ENCODE measurements around the gene EIF4G3. TPM values are rescaled to one million over a fixed set of nuclear protein-coding genes. Genes with fewer than 3 reads are reported as not detected.

EIF4G3 gene, protein sequence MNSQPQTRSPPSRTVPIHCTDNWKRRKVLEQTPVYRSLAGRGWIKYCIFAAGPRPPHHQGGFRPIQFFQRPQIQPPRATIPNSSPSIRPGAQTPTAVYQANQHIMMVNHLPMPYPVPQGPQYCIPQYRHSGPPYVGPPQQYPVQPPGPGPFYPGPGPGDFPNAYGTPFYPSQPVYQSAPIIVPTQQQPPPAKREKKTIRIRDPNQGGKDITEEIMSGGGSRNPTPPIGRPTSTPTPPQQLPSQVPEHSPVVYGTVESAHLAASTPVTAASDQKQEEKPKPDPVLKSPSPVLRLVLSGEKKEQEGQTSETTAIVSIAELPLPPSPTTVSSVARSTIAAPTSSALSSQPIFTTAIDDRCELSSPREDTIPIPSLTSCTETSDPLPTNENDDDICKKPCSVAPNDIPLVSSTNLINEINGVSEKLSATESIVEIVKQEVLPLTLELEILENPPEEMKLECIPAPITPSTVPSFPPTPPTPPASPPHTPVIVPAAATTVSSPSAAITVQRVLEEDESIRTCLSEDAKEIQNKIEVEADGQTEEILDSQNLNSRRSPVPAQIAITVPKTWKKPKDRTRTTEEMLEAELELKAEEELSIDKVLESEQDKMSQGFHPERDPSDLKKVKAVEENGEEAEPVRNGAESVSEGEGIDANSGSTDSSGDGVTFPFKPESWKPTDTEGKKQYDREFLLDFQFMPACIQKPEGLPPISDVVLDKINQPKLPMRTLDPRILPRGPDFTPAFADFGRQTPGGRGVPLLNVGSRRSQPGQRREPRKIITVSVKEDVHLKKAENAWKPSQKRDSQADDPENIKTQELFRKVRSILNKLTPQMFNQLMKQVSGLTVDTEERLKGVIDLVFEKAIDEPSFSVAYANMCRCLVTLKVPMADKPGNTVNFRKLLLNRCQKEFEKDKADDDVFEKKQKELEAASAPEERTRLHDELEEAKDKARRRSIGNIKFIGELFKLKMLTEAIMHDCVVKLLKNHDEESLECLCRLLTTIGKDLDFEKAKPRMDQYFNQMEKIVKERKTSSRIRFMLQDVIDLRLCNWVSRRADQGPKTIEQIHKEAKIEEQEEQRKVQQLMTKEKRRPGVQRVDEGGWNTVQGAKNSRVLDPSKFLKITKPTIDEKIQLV (N-terminal part only)
- 65.5 and 72.0 TPM in 2 replicates for total RNA-seq (2021)
- long read RNA-seq, partial matches to known transcripts = 28 of 37 reads
- long read RNA-seq, other reads (novel, unspliced or antisense) = 9 of 37 reads

DNA sequence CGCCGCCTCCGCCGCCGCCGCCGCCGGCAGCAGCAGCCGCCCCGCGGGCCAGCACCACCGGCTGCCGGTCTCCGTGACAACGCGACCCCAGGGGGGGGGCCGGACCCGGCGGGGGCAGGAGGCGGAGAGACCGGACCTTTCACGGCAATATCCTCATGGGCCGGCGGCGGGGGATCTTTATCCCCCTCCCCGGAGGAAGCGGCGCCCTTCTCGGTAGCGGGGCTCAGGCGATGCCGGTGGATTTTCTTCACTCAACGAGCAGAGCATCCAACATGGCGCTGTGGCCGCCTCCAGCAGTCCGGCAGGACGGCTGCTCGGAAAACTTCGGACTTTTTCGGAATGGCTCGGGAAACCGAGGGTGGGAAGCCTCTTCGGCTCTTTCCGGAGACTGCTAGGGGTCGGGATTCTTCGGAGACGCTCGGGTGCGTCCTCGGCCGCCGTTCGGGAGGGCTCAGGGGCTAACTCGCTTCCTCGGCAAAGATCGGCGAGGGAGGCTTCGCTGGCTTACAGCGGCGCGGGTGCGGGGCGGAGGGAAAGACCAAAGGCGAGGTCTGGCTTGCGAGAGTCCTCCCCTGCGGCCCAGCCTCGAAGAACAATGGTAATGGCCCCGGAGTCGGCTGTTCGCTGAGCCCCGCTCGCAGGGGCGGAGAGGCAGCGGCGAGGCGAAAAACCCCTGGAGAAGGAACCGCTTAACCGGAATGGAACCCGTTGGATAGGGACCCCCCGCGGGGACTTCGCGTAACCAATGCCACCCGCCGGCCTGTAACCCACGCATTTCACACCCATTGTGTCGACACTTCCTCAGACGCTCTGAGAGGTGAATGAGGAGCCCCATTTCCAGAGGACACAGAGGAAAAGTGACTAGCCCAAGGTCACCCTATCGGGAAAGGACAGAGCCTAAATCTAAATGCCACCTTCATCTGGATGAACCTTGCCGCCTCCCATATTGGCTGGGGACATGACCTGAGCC is at the start of gene EIF4G3:
EIF4G3 (minus strand) TSS at position 312 of the 970 bp plus-strand sequence. CDS start 174,155 bp downstream, outside the sequence.
- H3K36me3 Mint-ChIP-seq (ENCODE audit: insufficient read depth in 1 of 3, low read depth in 3 of 3) = peaks cover 3 to 6% (median 4%) of the 10 kb centered on the region in 3 experiments; a peak in 5 of 7 replicates
- H4K91ac ChIP-seq (ENCODE audit: insufficient read length, low read depth, low read length) = no peak within 1 kb of the TSS
- no peak within 1 kb of the TSS for H3K23ac ChIP-seq (ENCODE audit: insufficient read length, low read depth, low read length)
- DNase-seq = peak; percentile 98
- H2AK5ac ChIP-seq (ENCODE audit: insufficient read length, low read length) = no peak within 1 kb of the TSS
- H2BK120ac ChIP-seq (ENCODE audit: low read depth, low read length, poor library complexity, severe bottlenecking) = no peak within 1 kb of the TSS
- H3K4me3 Mint-ChIP-seq = peak within 1 kb of the TSS; percentile 84 to 87
- no peak within 1 kb of the TSS for H3K4ac ChIP-seq (ENCODE audit: low read depth, low read length)
- peaks cover 10% of the 10 kb centered on the region for H3K23me2 ChIP-seq (ENCODE audit: insufficient read length, low read depth, low read length, poor library complexity, severe bottlenecking)
- no peaks in the 10 kb centered on the region for H3K9me3 Mint-ChIP-seq
- H3K4me1 ChIP-seq (ENCODE audit: insufficient read depth, low read length) = no peaks in the 10 kb centered on the region; the same call in 1 of the 2 replicates
- WGBS (ENCODE audit: extremely low coverage, insufficient read length, low lambda C conversion rate) = no CpG with 5 or more reads among the region's 90 CpGs
- peaks cover 17 to 18% of the 10 kb centered on the region in 2 experiments for H3K4me1 Mint-ChIP-seq
- H2BK5ac ChIP-seq (ENCODE audit: insufficient read length, low read length) = no peak within 1 kb of the TSS
- H3K9me3 ChIP-seq (ENCODE audit: control insufficient read depth, low read depth, low read length) = no peaks in the 10 kb centered on the region
- peak within 1 kb of the TSS; percentile 80 for H3K14ac ChIP-seq (ENCODE audit: insufficient read depth, low read length)
- H3K4me2 ChIP-seq (ENCODE audit: insufficient read depth, insufficient read length, low read length) = peak within 1 kb of the TSS; percentile 95
- H3K9ac ChIP-seq (ENCODE audit: extremely low read depth, insufficient read length, low read length) = peak within 1 kb of the TSS; percentile 88
- TF ChIP-seq, protein P1, sequence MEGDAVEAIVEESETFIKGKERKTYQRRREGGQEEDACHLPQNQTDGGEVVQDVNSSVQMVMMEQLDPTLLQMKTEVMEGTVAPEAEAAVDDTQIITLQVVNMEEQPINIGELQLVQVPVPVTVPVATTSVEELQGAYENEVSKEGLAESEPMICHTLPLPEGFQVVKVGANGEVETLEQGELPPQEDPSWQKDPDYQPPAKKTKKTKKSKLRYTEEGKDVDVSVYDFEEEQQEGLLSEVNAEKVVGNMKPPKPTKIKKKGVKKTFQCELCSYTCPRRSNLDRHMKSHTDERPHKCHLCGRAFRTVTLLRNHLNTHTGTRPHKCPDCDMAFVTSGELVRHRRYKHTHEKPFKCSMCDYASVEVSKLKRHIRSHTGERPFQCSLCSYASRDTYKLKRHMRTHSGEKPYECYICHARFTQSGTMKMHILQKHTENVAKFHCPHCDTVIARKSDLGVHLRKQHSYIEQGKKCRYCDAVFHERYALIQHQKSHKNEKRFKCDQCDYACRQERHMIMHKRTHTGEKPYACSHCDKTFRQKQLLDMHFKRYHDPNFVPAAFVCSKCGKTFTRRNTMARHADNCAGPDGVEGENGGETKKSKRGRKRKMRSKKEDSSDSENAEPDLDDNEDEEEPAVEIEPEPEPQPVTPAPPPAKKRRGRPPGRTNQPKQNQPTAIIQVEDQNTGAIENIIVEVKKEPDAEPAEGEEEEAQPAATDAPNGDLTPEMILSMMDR (conservative IDR thresholded peaks at IDR 0.05) = no peak
- no peak within 1 kb of the TSS for H3K27ac ChIP-seq (ENCODE audit: insufficient read length, low read depth, low read length)
- H2BK20ac ChIP-seq (ENCODE audit: low read depth, low read length, poor library complexity, severe bottlenecking) = no peak within 1 kb of the TSS
- H2BK15ac ChIP-seq (ENCODE audit: low read depth, low read length) = no peak within 1 kb of the TSS
- no peak within 1 kb of the TSS for H4K5ac ChIP-seq (ENCODE audit: insufficient read length, low read depth, low read length)
- no peaks in the 10 kb centered on the region for H3K79me1 ChIP-seq (ENCODE audit: insufficient read depth, low read depth, low read length, poor library complexity, severe bottlenecking)
- no peaks in the 10 kb centered on the region for H3K27me3 ChIP-seq (ENCODE audit: insufficient read depth, low read length)
- no peak within 1 kb of the TSS for H4K8ac ChIP-seq (replicated peaks; ENCODE audit: insufficient read length, low read depth, low read length)
- no peak within 1 kb of the TSS for H2BK12ac ChIP-seq (ENCODE audit: insufficient read length, low read depth, low read length)
- no peaks in the 10 kb centered on the region for H4K20me1 ChIP-seq (ENCODE audit: control insufficient read depth, insufficient read depth, insufficient read length)
- H3K27me3 Mint-ChIP-seq (ENCODE audit: low read depth) = peaks cover 43% of the 10 kb centered on the region
- no peak within 1 kb of the TSS for H3T11ph ChIP-seq (ENCODE audit: low read length)
- H3K18ac ChIP-seq (ENCODE audit: insufficient read length, low read depth, low read length) = peak within 1 kb of the TSS; percentile 88
- H2AFZ ChIP-seq (ENCODE audit: low read length) = peak within 1 kb of the TSS; percentile 34
- H3K56ac ChIP-seq (ENCODE audit: insufficient read length, low read depth, low read length) = no peak within 1 kb of the TSS
- peak within 1 kb of the TSS; percentile 78 to 95 (median 93); a peak in 4 of 7 replicates for H3K27ac Mint-ChIP-seq
- H3K79me2 ChIP-seq (ENCODE audit: insufficient read depth, low read length) = peaks cover 20% of the 10 kb centered on the region; the same call in 1 of the 2 replicates
